Globus pallidus (tissue), 1 donor: ENCODE data around the gene EFHC1.
"Not testable (repeated sequence)": the region's sequence is repeated elsewhere in the genome, so short reads cannot be mapped to it uniquely, and the experiment has no call there.

Experiments
- DNase-seq: peaks from one replicate; pipeline ENCODE4 v3.0.0-alpha.2; 2015; ENCODE audit warnings: low spot score

Gene EFHC1

GRCh38 chr6:52399511-52400312 lies 20.4 kb upstream of the EFHC1 start:
- DNase-seq = peak; percentile 77

- DNase-seq = no peak
Observed at GRCh38 chr6:52400313-52401041, 19.7 kb upstream of the EFHC1 start.

- DNase-seq = no peak
Observed at GRCh38 chr6:52403086-52403485, 17.1 kb upstream of the EFHC1 start.

- no peak for DNase-seq
Observed at GRCh38 chr6:52403627-52404026, 16.5 kb upstream of the EFHC1 start.

GRCh38 chr6:52405243-52405642 lies 14.9 kb upstream of the EFHC1 start:
- no peak for DNase-seq

- no peak for DNase-seq
Observed at GRCh38 chr6:52407467-52407866, 12.7 kb upstream of the EFHC1 start.

- DNase-seq = no peak
Observed at GRCh38 chr6:52409499-52409898, 10.6 kb upstream of the EFHC1 start.

GRCh38 chr6:52410979-52411378 lies 9.2 kb upstream of the EFHC1 start:
- no peak for DNase-seq

GRCh38 chr6:52411911-52412310 lies 8.2 kb upstream of the EFHC1 start:
- no peak for DNase-seq

- DNase-seq = no peak
Observed at GRCh38 chr6:52415333-52415732, 4.8 kb upstream of the EFHC1 start.

GRCh38 chr6:52415917-52416628 lies 4.1 kb upstream of the EFHC1 start:
- no peak for DNase-seq

GRCh38 chr6:52416629-52417151 lies 3.5 kb upstream of the EFHC1 start:
- peak; percentile 54 for DNase-seq

GRCh38 chr6:52417675-52418111 lies 2.4 kb upstream of the EFHC1 start:
- no peak for DNase-seq

- no peak for DNase-seq
Observed at GRCh38 chr6:52418606-52419005, 1.5 kb upstream of the EFHC1 start.

- no peak for DNase-seq
Observed at GRCh38 chr6:52420668-52421358, 671 bp downstream of the EFHC1 start.

GRCh38 chr6:52422156-52422555 lies 2.0 kb downstream of the EFHC1 start:
- no peak for DNase-seq

GRCh38 chr6:52423448-52423847 lies 3.3 kb downstream of the EFHC1 start:
- no peak for DNase-seq

GRCh38 chr6:52423971-52424381 lies 3.8 kb downstream of the EFHC1 start:
- DNase-seq = no peak

- DNase-seq = no peak
Observed at GRCh38 chr6:52424513-52424912, 4.4 kb downstream of the EFHC1 start.

- no peak for DNase-seq
Observed at GRCh38 chr6:52426667-52427066, 6.5 kb downstream of the EFHC1 start.

GRCh38 chr6:52433294-52433693 lies 13.2 kb downstream of the EFHC1 start:
- not testable (repeated sequence) for DNase-seq

GRCh38 chr6:52435345-52435744 lies 15.2 kb downstream of the EFHC1 start:
- no peak for DNase-seq
